ENCODE data around the gene NAV2.

NAV2 gene

DNA sequence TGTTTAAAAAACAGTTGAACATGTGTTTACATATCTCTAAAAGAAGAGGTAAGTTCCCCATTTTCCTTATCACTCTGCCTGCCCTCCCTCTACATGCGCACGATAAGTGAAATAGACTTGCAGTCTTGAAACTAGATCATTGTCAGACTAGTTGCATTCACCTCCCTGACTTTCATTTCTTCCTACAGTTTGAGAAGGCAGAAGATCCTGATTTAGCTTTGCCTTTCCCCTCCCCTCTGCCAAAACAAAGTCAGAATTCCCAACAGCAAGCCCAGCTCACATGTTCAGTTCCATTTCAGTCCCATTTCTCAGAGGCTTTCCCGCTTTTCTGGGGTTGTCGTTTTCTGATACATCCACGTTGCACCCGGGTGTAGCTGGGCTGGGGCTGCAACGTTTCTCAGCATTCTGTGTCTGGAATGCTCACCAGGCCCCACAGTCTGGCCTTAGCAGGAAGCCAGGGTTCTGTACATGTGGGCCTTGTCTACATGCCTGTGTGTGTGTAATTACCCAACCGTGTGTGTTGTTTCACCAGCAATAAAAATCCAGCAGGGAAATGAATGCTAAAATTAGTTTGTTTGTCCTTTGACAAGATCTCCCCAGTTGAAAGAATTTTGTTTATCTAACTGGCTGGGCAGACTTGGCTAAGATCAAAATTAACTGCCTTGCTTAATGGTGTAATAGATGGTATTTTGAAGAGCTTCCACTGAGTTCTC is 268.5 kb downstream of the NAV2 start:
- Histone ChIP-seq H3K9me3 (ENCODE audit: insufficient read depth, low read depth, low read length) (no peaks in the 10 kb centered on the region), H2BK120ac (ENCODE audit: insufficient read depth, low read length, poor library complexity) (peak overlapping the region; percentile 17), H3K23ac (ENCODE audit: low read length) (no peak overlapping the region), H2AK5ac (ENCODE audit: low read length) (no peak overlapping the region), H4K12ac (ENCODE audit: low read depth, low read length) (no peak overlapping the region), H3K27ac (ENCODE audit: low read depth, low read length) (peak overlapping the region; percentile 23), H3K4ac (ENCODE audit: low read depth, low read length) (no peak overlapping the region), H3K4me1 (ENCODE audit: control insufficient read depth in 1 of 2, insufficient read depth in 2 of 2, low read length in 2 of 2) (peaks cover 23% of the 10 kb centered on the region in 2 experiments), H3K79me2 (ENCODE audit: control insufficient read depth, insufficient read depth, low read length, poor library complexity) (no peaks in the 10 kb centered on the region), H4K91ac (ENCODE audit: low read depth, low read length) (peak overlapping the region; percentile 5), H2AFZ (ENCODE audit: insufficient read depth, low read length, poor library complexity) (no peak overlapping the region), H3K9ac (ENCODE audit: low read length) (no peak overlapping the region), H3K27me3 (ENCODE audit: insufficient read depth, low read length) (no peaks in the 10 kb centered on the region), H3K4me3 (ENCODE audit: low read depth, low read length) (no peak overlapping the region), H3K18ac (ENCODE audit: low read length) (peak overlapping the region; percentile 14), H3K4me2 (ENCODE audit: low read length) (no peak overlapping the region), H4K8ac (ENCODE audit: low read depth, low read length) (peak overlapping the region; percentile 1), H3K36me3 (ENCODE audit: control insufficient read depth in 1 of 2, insufficient read depth in 2 of 2, low read length in 2 of 2) (peaks cover 0 to 2% of the 10 kb centered on the region in 2 experiments), H2BK12ac (ENCODE audit: low read length) (peak overlapping the region; percentile 9), H2BK5ac (ENCODE audit: low read depth, low read length, poor library complexity) (peak overlapping the region; percentile 3), H3K79me1 (ENCODE audit: low read length) (peaks cover 13% of the 10 kb centered on the region), H3K14ac (ENCODE audit: low read length) (peak overlapping the region; percentile 26)
- peak; percentile 74 to 75 for DNase-seq
- no CpG with 5 or more reads among the region's 8 CpGs for WGBS (ENCODE audit: extremely low coverage, insufficient coverage, insufficient read length)

DNA sequence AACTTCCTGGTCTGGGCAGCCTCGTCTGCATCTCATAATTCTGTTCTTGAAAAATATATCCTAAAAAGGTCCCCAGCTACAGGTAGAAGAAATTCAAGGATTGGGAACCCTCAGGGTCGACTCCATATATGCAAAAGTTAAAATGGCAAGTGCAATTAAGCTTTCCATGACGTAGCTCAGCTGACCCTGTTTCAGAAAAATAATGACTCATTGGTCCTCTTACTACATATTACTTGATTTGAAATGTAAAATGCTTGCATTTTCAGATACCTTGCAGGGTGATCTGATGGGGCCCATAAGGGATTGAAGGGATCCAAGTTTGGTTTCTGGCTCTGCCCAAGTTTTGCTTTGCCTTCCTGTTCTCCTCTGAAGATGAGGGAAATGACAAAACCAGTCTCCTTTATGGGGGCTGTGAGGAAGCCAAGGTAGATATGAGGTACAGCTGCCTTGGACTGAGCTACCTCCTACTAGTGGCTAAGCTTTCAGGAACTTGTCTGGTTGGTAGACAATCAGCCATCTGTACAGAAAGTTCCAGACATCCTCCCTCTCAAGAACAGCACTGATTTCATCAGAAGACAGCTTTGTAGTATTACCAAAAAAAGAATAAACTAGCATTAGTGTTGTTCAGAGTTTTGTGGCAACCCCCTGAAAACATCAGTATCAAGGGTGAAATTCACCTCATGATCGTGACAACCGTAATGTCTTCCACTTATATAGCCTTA is 270.3 kb downstream of the NAV2 start:
- Histone ChIP-seq H3K36me3 (ENCODE audit: control insufficient read depth in 1 of 2, insufficient read depth in 2 of 2, low read length in 2 of 2) (peaks cover 0 to 2% of the 10 kb centered on the region in 2 experiments), H2BK120ac (ENCODE audit: insufficient read depth, low read length, poor library complexity) (no peak overlapping the region), H2BK12ac (ENCODE audit: low read length) (peak overlapping the region; percentile 65), H2BK5ac (ENCODE audit: low read depth, low read length, poor library complexity) (no peak overlapping the region), H3K4me2 (ENCODE audit: low read length) (no peak overlapping the region), H3K27ac (ENCODE audit: low read depth, low read length) (no peak overlapping the region), H3K27me3 (ENCODE audit: insufficient read depth, low read length) (no peaks in the 10 kb centered on the region), H4K12ac (ENCODE audit: low read depth, low read length) (no peak overlapping the region), H3K79me2 (ENCODE audit: control insufficient read depth, insufficient read depth, low read length, poor library complexity) (no peaks in the 10 kb centered on the region), H3K79me1 (ENCODE audit: low read length) (peaks cover 10% of the 10 kb centered on the region), H4K8ac (ENCODE audit: low read depth, low read length) (no peak overlapping the region), H3K4me3 (ENCODE audit: low read depth, low read length) (no peak overlapping the region), H2AFZ (ENCODE audit: insufficient read depth, low read length, poor library complexity) (no peak overlapping the region), H2AK5ac (ENCODE audit: low read length) (no peak overlapping the region), H3K9ac (ENCODE audit: low read length) (no peak overlapping the region), H3K14ac (ENCODE audit: low read length) (no peak overlapping the region), H3K4me1 (ENCODE audit: control insufficient read depth in 1 of 2, insufficient read depth in 2 of 2, low read length in 2 of 2) (peaks cover 16 to 18% of the 10 kb centered on the region in 2 experiments), H4K91ac (ENCODE audit: low read depth, low read length) (no peak overlapping the region), H3K23ac (ENCODE audit: low read length) (no peak overlapping the region), H3K4ac (ENCODE audit: low read depth, low read length) (no peak overlapping the region), H3K18ac (ENCODE audit: low read length) (no peak overlapping the region), H3K9me3 (ENCODE audit: insufficient read depth, low read depth, low read length) (no peaks in the 10 kb centered on the region)
- DNase-seq: no peak
- no CpG with 5 or more reads among the region's 5 CpGs for WGBS (ENCODE audit: extremely low coverage, insufficient coverage, insufficient read length)

DNA sequence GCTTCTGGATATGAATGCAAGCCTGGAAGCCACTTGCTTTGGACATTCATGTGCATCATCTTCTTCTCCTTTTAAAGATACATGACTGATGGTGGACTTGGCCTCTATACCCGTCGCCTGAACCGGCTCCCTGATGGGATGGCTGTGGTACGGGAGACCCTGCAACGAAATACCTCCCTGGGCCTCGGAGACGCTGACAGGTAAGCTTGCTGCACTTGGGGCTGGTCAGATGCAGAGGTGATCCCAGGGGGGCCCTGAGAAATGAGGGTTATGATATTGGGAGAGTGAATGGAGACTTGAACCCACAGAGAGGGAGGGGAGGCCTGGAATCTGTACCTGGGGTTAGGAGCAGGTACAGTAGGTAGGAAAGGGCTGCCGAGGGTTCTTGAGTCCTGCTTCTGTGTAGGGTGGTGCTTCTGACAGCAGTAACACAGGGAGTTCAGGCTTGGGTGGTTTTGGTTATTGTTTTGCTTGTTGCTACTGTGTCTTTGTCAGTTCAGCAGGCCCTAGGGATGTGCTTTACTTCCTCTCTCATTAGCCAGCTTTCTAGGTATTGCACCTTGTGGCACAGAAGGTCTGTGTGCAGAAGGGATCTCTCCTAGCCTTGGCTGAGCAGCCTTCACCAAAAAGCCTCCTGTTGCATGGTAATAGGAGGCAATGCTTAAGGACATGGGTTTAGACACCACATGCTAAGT is 271.6 kb downstream of the NAV2 start:
- peaks cover 12 to 15% of the 10 kb centered on the region in 2 experiments for H3K4me1 ChIP-seq (ENCODE audit: control insufficient read depth in 1 of 2, insufficient read depth in 2 of 2, low read length in 2 of 2)
- H3K4me2 ChIP-seq (ENCODE audit: low read length): no peak overlapping the region
- H2AFZ ChIP-seq (ENCODE audit: insufficient read depth, low read length, poor library complexity): no peak overlapping the region
- no CpG with 5 or more reads among the region's 8 CpGs for whole genome bisulfite sequencing (ENCODE audit: extremely low coverage, insufficient coverage, insufficient read length)
- peaks cover 10% of the 10 kb centered on the region for H3K79me1 ChIP-seq (ENCODE audit: low read length)
- H3K79me2 ChIP-seq (ENCODE audit: control insufficient read depth, insufficient read depth, low read length, poor library complexity): no peaks in the 10 kb centered on the region
- H2BK5ac ChIP-seq (ENCODE audit: low read depth, low read length, poor library complexity): no peak overlapping the region
- no peak for DNase-seq
- no peak overlapping the region for H4K12ac ChIP-seq (ENCODE audit: low read depth, low read length)
- H2AK5ac ChIP-seq (ENCODE audit: low read length): no peak overlapping the region
- H2BK120ac ChIP-seq (ENCODE audit: insufficient read depth, low read length, poor library complexity): no peak overlapping the region
- H3K4me3 ChIP-seq (ENCODE audit: low read depth, low read length): no peak overlapping the region
- no peaks in the 10 kb centered on the region for H3K9me3 ChIP-seq (ENCODE audit: insufficient read depth, low read depth, low read length)
- H3K27me3 ChIP-seq (ENCODE audit: insufficient read depth, low read length): no peaks in the 10 kb centered on the region
- H3K23ac ChIP-seq (ENCODE audit: low read length): no peak overlapping the region
- no peak overlapping the region for H3K4ac ChIP-seq (ENCODE audit: low read depth, low read length)
- H3K18ac ChIP-seq (ENCODE audit: low read length): no peak overlapping the region
- H3K14ac ChIP-seq (ENCODE audit: low read length): no peak overlapping the region
- no peak overlapping the region for H3K9ac ChIP-seq (ENCODE audit: low read length)
- peaks cover 0 to 2% of the 10 kb centered on the region in 2 experiments for H3K36me3 ChIP-seq (ENCODE audit: control insufficient read depth in 1 of 2, insufficient read depth in 2 of 2, low read length in 2 of 2)
- no peak overlapping the region for H3K27ac ChIP-seq (ENCODE audit: low read depth, low read length)
- H2BK12ac ChIP-seq (ENCODE audit: low read length): no peak overlapping the region
- no peak overlapping the region for H4K8ac ChIP-seq (ENCODE audit: low read depth, low read length)
- no peak overlapping the region for H4K91ac ChIP-seq (ENCODE audit: low read depth, low read length)

DNA sequence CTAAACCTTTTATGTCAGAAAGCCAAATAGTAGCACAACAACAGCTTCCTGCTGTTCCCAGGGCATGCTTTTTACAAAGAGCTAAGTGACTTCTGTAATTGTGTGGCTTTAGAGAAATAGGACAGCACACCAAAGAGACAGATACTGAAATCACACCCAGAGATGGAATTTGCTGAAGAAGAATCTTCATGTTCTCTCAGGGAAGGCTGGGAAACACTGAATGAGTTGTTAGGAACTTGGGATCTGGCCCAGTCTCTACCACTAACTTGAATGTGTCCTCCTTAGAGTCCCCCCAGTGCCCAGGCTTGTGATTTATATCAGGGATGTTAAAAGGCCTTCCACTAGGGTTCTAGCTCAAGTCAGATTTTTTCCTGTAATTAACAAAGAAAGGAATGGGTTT is 272.5 kb downstream of the NAV2 start:
- Histone ChIP-seq H2BK5ac (ENCODE audit: low read depth, low read length, poor library complexity) (no peak overlapping the region), H3K79me1 (ENCODE audit: low read length) (peaks cover 6% of the 10 kb centered on the region), H3K36me3 (ENCODE audit: control insufficient read depth in 1 of 2, insufficient read depth in 2 of 2, low read length in 2 of 2) (peaks cover 0 to 2% of the 10 kb centered on the region in 2 experiments), H3K14ac (ENCODE audit: low read length) (no peak overlapping the region), H3K4me1 (ENCODE audit: control insufficient read depth in 1 of 2, insufficient read depth in 2 of 2, low read length in 2 of 2) (peaks cover 6 to 7% of the 10 kb centered on the region in 2 experiments), H3K27me3 (ENCODE audit: insufficient read depth, low read length) (no peaks in the 10 kb centered on the region), H4K12ac (ENCODE audit: low read depth, low read length) (no peak overlapping the region), H3K27ac (ENCODE audit: low read depth, low read length) (no peak overlapping the region), H2AK5ac (ENCODE audit: low read length) (no peak overlapping the region), H3K4me3 (ENCODE audit: low read depth, low read length) (no peak overlapping the region), H3K79me2 (ENCODE audit: control insufficient read depth, insufficient read depth, low read length, poor library complexity) (no peaks in the 10 kb centered on the region), H3K9me3 (ENCODE audit: insufficient read depth, low read depth, low read length) (no peaks in the 10 kb centered on the region), H3K18ac (ENCODE audit: low read length) (no peak overlapping the region), H4K91ac (ENCODE audit: low read depth, low read length) (no peak overlapping the region), H3K4ac (ENCODE audit: low read depth, low read length) (no peak overlapping the region), H2BK120ac (ENCODE audit: insufficient read depth, low read length, poor library complexity) (no peak overlapping the region), H3K23ac (ENCODE audit: low read length) (peak overlapping the region; percentile 69), H3K9ac (ENCODE audit: low read length) (no peak overlapping the region), H2BK12ac (ENCODE audit: low read length) (no peak overlapping the region), H3K4me2 (ENCODE audit: low read length) (no peak overlapping the region), H2AFZ (ENCODE audit: insufficient read depth, low read length, poor library complexity) (no peak overlapping the region), H4K8ac (ENCODE audit: low read depth, low read length) (no peak overlapping the region)
- no peak for DNase-seq

All from trophoblast cell (in vitro differentiated cells and primary cell).